Liver (tissue), 9 donors: Measurements from ENCODE around the gene B3GALT2. TPM values are rescaled to one million over a fixed set of nuclear protein-coding genes. Genes with fewer than 3 reads are reported as not detected.

Experiments used
- DNase-seq: peaks from one replicate; pipeline ENCODE4 v3.0.0-alpha.2; 2017; ENCODE audit warnings: low spot score
- H3K27ac ChIP-seq, 2 donors: one replicate each; pipeline ENCODE4 v1.7.0; 2013; ENCODE audit warnings: inconsistent platforms in 2 of 2, low read length in 2 of 2, control low read depth in 1 of 2, low read depth in 1 of 2, mild to moderate bottlenecking in 1 of 2
- H3K27me3 ChIP-seq, 4 donors: one replicate each; pipeline versions ENCODE4 v1.6.1 to v1.7.0; 2013; ENCODE audit warnings: low read length in 3 of 4, inconsistent platforms in 1 of 4, mild to moderate bottlenecking in 1 of 4, moderate library complexity in 1 of 4; ENCODE audit not compliant: control insufficient read depth in 4 of 4, insufficient read depth in 4 of 4
- H3K36me3 ChIP-seq, 4 donors: one replicate each; pipeline versions ENCODE4 v1.6.1 to v1.7.0; 2013; ENCODE audit warnings: low read length in 3 of 4, mild to moderate bottlenecking in 3 of 4, low read depth in 1 of 4, moderate library complexity in 1 of 4; ENCODE audit not compliant: control insufficient read depth in 4 of 4, insufficient read depth in 3 of 4
- H3K4me1 ChIP-seq, 4 donors: one replicate each; pipeline versions ENCODE4 v1.6.1 to v1.7.0; 2013; ENCODE audit warnings: low read length in 3 of 4, mild to moderate bottlenecking in 3 of 4, moderate library complexity in 1 of 4; ENCODE audit not compliant: control insufficient read depth in 4 of 4, insufficient read depth in 4 of 4
- H3K4me3 ChIP-seq, 3 donors: one replicate each; pipeline versions ENCODE4 v1.6.1 to v1.7.0; 2013; ENCODE audit warnings: low read length in 3 of 3, control low read depth in 1 of 3, low read depth in 1 of 3, mild to moderate bottlenecking in 1 of 3
- H3K9ac ChIP-seq, 2 donors: one replicate each; pipeline ENCODE4 v1.7.0; 2013; ENCODE audit warnings: low read length in 2 of 2, mild to moderate bottlenecking in 2 of 2, moderate library complexity in 2 of 2, control low read depth in 1 of 2, low read depth in 1 of 2
- H3K9me3 ChIP-seq, 4 donors: one replicate each; pipeline versions ENCODE4 v1.6.1 to v1.7.0; 2013; ENCODE audit warnings: low read length in 3 of 4; ENCODE audit not compliant: control insufficient read depth in 4 of 4
- ATF3 ChIP-seq: IDR thresholded peaks from 2 replicates; pipeline ENCODE4 v1.6.1; 2016; ENCODE audit warnings: antibody characterized with exemption
- CTCF ChIP-seq: fragments of 150-350 bp; IDR thresholded peaks from 2 replicates; pipeline ENCODE4 v1.5.1; 2017; ENCODE audit warnings: improper control_type of control experiment, low read depth, low read length; ENCODE audit not compliant: missing input control
- EGR1 ChIP-seq, 2 donors: IDR thresholded peaks; 2 replicates each; pipeline ENCODE4 v1.6.1; 2016 to 2018; ENCODE audit warnings: antibody characterized with exemption in 2 of 2, low read depth in 2 of 2
- FOXA1 ChIP-seq: IDR thresholded peaks from 2 replicates; pipeline ENCODE4 v1.6.1; 2016; ENCODE audit warnings: antibody characterized with exemption
- FOXA2 ChIP-seq: IDR thresholded peaks from 2 replicates; pipeline ENCODE4 v1.6.1; 2016; ENCODE audit warnings: antibody characterized with exemption
- GABPA ChIP-seq, 2 donors: IDR thresholded peaks in 1 of 2; conservative IDR thresholded peaks in 1 of 2; 2 replicates each; pipeline ENCODE4 v1.6.1; 2016; ENCODE audit warnings: antibody characterized with exemption in 2 of 2, mild to moderate bottlenecking in 1 of 2, moderate library complexity in 1 of 2
- HNF4A ChIP-seq, 2 donors: conservative IDR thresholded peaks; 2 replicates each; pipeline ENCODE4 v1.6.1; 2016; ENCODE audit warnings: antibody characterized with exemption in 2 of 2, mild to moderate bottlenecking in 2 of 2
- HNF4G ChIP-seq: IDR thresholded peaks from 2 replicates; pipeline ENCODE4 v1.6.1; 2016; ENCODE audit warnings: antibody characterized with exemption
- JUND ChIP-seq, 2 donors: IDR thresholded peaks; 2 replicates each; pipeline ENCODE4 v1.6.1; 2016; ENCODE audit warnings: antibody characterized with exemption in 2 of 2
- MAX ChIP-seq: IDR thresholded peaks from 2 replicates; pipeline ENCODE4 v1.6.1; 2016; ENCODE audit warnings: antibody characterized with exemption
- NR2F2 ChIP-seq: IDR thresholded peaks from 2 replicates; pipeline ENCODE4 v1.6.1; 2016; ENCODE audit warnings: antibody characterized with exemption
- RAD21 ChIP-seq, 2 donors: IDR thresholded peaks; 2 replicates each; pipeline ENCODE4 v1.6.1; 2016; ENCODE audit warnings: antibody characterized with exemption in 2 of 2, mild to moderate bottlenecking in 2 of 2
- REST ChIP-seq: IDR thresholded peaks from 2 replicates; pipeline ENCODE4 v1.6.1; 2016; ENCODE audit warnings: antibody characterized with exemption, mild to moderate bottlenecking
- RXRA ChIP-seq, 2 donors: IDR thresholded peaks; 2 replicates each; pipeline ENCODE4 v1.6.1; 2017 to 2018; ENCODE audit warnings: antibody characterized with exemption in 2 of 2, mild to moderate bottlenecking in 1 of 2
- SP1 ChIP-seq: IDR thresholded peaks from 2 replicates; pipeline ENCODE4 v1.6.1; 2018; ENCODE audit warnings: antibody characterized with exemption, mild to moderate bottlenecking
- TAF1 ChIP-seq: conservative IDR thresholded peaks from 2 replicates; pipeline ENCODE4 v1.6.1; 2016; ENCODE audit warnings: antibody characterized with exemption, mild to moderate bottlenecking
- YY1 ChIP-seq: IDR thresholded peaks from 2 replicates; pipeline ENCODE4 v1.6.1; 2016; ENCODE audit warnings: antibody characterized with exemption, mild to moderate bottlenecking
- ZBTB33 ChIP-seq: IDR thresholded peaks from 2 replicates; pipeline ENCODE4 v1.6.1; 2016; ENCODE audit warnings: antibody characterized with exemption
- WGBS: extraction: QIAGEN DNeasy Blood & Tissue Kit; methylation state at CpG from one replicate; pipeline ENCODE4 v1.1.7; 2013; 5-methylcytosine and 5-hydroxymethylcytosine counted together
- polyA plus RNA-seq, 2 donors: library from polyadenylated mRNA; stranded (reverse) in 1 of 2; unstranded in 1 of 2; fragments of 200-250 nt in 1 of 2; fragments of >200 nt in 1 of 2; fragmentation: Nextera tagmentation in 1 of 2; extraction: Ambion mirVana in 1 of 2; gene quantifications; one replicate each; pipeline versions ENCODE4 v1.2.1 to v1.2.3, GENCODE V29; 2013 to 2015
- total RNA-seq, 2 donors: library from RNA; depleted of rRNA; stranded (reverse); fragments of >200 nt; gene quantifications; one replicate each; pipeline ENCODE4 v1.2.3, GENCODE V29; 2014
- donor health status: healthy.
- donor health status: healthy.
- donor health status: healthy.
- donor health status: healthy.
- donor health status: healthy.

The B3GALT2 gene
- total and polyA plus RNA-seq, 4 donors: 0.10 to 1.9 (median 0.35) TPM

GRCh38 chr1:193176788-193177187 is 9.6 kb downstream of the B3GALT2 start:
- Histone ChIP-seq H3K27me3 (no peaks in the 10 kb centered on the region), H3K36me3 (no peaks in the 10 kb centered on the region), H3K4me3 (no peak overlapping the region), H3K4me1 (no peaks in the 10 kb centered on the region), H3K27ac (no peak overlapping the region), H3K9me3 (no peaks in the 10 kb centered on the region), H3K9ac (no peak overlapping the region)
- DNase-seq: no peak
- TF ChIP-seq EGR1 (IDR thresholded peaks at IDR 0.05; ENCODE audit: low read depth in 2 of 2) (no peak), MAX (no peak), YY1 (no peak), RXRA (IDR thresholded peaks at IDR 0.05) (no peak), GABPA (IDR thresholded peaks at IDR 0.05 in 1 of 2, conservative IDR thresholded peaks at IDR 0.05 in 1 of 2) (no peak), RAD21 (IDR thresholded peaks at IDR 0.05) (no peak), FOXA2 (no peak), ZBTB33 (no peak), NR2F2 (no peak), FOXA1 (no peak), REST (no peak), SP1 (no peak), JUND (IDR thresholded peaks at IDR 0.05) (no peak), HNF4A (conservative IDR thresholded peaks at IDR 0.05) (no peak), HNF4G (no peak), CTCF (no peak), ATF3 (no peak), TAF1 (no peak)

GRCh38 chr1:193176113-193176512 is 10.3 kb downstream of the B3GALT2 start:
- TF ChIP-seq JUND (IDR thresholded peaks at IDR 0.05) (no peak), HNF4G (no peak), RXRA (IDR thresholded peaks at IDR 0.05) (no peak), EGR1 (IDR thresholded peaks at IDR 0.05; ENCODE audit: low read depth in 2 of 2) (no peak), GABPA (IDR thresholded peaks at IDR 0.05 in 1 of 2, conservative IDR thresholded peaks at IDR 0.05 in 1 of 2) (no peak), SP1 (no peak), FOXA2 (no peak), FOXA1 (no peak), HNF4A (conservative IDR thresholded peaks at IDR 0.05) (no peak), ZBTB33 (no peak), ATF3 (no peak), RAD21 (IDR thresholded peaks at IDR 0.05) (no peak), MAX (no peak), NR2F2 (no peak), CTCF (no peak)
- WGBS: 75% methylated on average over 1 of the region's 1 CpG
- H3K27ac ChIP-seq: no peak overlapping the region
- no peak overlapping the region for H3K4me3 ChIP-seq
- no peaks in the 10 kb centered on the region for H3K36me3 ChIP-seq
- no peaks in the 10 kb centered on the region for H3K9me3 ChIP-seq
- no peak for DNase-seq
- H3K27me3 ChIP-seq: no peaks in the 10 kb centered on the region
- H3K4me1 ChIP-seq: no peaks in the 10 kb centered on the region
- no peak overlapping the region for H3K9ac ChIP-seq
